ENCODE results near the gene SPSB4.

Gene SPSB4

DNA sequence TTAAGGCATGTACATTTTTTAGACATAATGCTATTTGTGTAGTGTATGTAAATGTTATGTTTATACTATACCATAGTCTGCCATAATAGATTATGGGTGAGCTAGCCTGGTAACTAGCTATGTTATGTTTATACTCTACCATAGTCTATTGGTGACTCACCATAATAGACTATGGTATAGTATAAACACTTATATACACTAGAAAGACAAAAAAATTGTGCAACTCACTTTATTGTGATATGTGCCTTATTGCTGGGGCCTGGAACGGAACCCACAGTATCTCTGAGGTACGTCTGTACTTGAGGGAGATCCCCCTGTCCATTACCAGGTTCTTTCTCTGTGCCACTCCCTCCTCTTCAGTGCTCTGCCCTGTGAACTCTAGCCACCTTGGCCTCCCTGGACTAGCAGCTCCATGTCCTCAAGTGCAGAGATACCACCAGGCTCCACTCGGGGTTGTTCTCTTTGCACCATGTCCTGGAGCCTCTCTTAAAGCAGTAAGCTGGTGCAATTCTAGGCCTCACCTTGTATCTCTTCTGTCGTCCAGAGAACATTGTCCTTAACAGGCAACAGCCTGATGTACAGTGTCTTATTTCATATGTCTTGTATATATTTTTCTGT lies 119.6 kb downstream of the SPSB4 start:
- no peak for DNase-seq

DNA sequence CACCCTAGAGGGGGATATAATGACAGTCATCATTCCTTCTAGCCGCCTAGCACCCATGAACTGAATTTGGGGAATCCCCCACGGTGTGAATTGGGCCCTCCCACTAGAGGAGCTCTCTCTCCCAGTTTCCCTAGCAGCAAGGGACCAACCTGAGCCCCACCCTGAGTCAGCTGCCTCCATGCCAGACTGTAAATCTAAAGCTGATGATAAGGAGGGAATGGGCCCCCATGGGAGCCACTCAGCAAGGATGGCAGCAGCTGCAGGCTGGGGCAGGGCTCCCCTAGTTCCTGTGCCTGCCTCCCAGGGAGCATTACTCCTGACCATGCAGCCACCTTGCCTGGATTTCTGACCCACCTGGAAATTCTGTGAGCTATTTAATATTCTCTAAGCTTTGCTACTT lies 123.5 kb downstream of the SPSB4 start:
- DNase-seq, result no peak

DNA sequence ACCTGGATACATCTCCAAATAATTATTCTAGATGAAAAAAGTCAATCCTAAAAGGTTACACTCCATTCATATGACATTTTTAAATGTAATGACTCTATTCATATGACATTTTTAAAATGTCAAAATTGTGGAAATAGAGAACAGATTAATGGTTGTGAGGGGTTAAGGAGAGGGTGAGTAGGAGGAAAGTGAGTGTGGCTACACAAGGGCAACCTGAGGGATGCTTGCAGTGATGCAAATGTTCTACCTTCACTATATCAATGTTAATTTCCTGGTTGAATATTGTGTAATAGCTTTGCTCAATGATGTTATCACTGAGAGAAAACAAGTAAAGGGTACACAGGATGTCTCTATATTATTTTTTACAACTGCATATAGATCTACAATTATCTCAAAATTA lies 125.6 kb downstream of the SPSB4 start:
- DNase-seq, result no peak

DNA sequence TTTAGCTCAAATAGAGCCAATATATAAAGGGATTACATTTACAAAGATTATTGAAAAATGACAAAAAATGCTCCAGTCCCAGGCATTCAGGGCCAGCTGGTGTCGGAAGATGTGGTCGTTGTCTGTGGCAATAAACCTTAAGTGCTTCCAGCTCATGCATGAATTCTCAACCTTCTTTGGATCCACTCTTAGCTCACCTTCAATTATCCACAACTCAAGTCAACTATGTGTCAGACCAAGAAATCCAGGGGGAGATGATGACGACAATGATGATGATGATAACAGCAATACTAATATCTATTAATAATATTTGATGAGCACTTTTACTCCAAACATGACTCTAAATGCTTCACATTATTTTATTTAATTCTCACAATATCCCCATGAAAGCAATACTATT lies 126.9 kb downstream of the SPSB4 start:
- no peak for DNase-seq

DNA sequence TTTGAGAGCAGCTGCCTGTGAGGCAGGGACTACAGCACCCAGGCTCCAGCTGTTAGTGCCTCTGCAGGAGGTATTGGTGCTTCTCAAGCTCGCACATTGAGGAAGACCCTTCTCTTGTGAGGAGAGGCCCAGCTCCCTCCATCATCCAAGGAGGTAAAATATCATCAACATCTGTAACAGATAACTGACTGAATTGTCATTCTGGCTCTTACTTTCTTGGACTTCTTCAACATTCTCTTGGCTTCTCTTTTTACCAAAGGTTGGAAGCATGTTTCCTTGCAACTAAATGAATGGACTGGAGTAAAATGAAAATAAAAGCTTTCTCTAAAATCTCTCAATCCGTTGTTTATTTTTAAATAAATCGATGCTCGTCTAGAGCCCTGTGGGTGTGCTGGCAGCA lies 127.4 kb downstream of the SPSB4 start:
- DNase-seq, result no peak

DNA sequence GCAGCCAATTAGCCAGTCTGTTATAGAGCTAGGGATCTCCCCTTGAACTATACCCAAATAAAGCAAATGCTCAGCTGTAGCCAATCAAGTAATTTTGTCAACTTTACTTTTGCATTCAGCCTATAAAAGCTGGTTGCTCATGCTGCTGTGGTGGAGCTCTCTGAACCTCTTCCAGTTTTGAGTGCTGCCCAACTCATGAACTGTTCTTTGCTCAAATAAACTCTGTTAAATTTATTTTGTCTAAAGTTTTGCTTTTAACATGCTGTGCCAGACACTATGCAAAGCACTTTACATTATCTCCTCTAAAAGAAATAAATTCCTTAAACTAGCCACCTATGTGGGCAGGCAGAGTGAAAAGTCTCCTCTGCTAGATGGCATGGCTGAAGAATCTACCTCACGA lies 128.8 kb downstream of the SPSB4 start:
- no peak for DNase-seq

DNA sequence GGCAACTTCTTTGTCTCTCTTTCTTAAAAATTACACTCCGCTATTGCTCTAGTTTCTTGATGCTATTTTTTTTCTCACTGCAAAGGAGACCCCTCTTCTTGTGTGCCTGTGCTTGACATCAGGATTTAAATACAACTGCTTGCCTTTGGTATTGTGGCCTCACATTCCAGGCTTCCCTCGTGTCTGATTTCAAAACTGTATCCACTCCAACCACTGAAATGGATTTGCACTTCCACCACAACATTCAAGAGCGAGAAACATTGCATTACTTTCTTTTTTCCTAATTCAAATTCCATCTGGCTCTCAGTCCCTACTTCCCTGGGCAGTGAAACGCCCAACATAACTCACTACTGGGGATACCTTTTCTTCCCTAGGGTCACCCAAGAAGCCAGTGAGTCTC lies 130.0 kb downstream of the SPSB4 start:
- DNase-seq, result no peak

DNA sequence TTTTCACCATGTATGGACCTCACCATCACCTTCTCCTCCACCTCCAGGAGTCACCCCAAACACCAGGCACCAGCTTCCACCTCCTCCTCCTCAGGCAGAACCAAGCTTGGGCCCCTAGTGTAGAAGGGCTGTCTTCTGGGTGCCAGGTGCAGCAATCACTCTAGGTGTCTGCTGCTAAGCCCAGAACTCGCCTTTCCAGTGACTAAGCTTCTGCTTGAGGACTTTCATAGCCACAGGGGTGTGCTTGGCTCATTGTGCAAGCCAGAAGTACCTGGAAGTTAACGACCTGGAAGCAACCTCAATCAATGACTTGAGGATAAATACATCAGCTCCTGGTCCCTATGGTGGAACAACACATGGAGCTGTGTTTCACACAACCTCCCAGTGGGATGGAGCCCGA lies 130.7 kb downstream of the SPSB4 start:
- no peak for DNase-seq

DNA sequence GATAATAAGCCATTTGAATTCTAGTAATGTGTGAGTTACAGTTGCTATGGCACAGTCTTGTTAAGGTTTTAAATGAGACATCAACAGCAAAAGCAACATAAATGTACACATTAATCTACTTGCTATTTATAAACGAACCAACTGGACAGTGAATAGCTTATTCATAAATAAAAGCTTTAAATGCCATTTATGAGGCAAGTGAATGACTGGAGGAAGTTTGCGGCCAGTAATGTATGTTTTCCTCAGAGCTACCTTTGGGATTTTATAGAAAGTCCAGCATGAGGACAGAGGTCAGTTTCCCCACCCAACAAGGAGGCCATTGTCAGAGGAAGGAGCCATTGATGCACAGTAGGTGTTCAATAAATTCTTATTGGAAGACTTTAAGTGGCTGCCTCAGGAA lies 132.5 kb downstream of the SPSB4 start:
- DNase-seq, result no peak

DNA sequence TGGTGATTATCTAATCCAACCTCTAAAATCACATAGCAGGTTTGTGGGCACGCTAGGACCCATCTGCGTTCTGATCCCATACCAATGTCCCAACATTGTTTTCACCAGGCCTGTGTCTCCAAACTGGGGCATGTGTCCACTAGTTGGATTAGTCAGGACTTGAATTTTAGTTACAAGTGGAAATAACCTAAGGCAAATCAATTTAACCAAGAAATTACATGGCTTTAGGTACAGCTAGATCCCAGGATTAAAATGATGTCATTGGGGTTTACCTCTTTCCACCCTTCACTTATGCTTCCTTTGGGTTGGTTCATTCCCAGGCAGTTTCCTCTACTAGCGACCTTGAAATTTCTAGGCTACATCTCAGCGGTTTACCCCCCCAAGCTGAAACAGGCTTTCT lies 133.3 kb downstream of the SPSB4 start:
- DNase-seq, result no peak

DNA sequence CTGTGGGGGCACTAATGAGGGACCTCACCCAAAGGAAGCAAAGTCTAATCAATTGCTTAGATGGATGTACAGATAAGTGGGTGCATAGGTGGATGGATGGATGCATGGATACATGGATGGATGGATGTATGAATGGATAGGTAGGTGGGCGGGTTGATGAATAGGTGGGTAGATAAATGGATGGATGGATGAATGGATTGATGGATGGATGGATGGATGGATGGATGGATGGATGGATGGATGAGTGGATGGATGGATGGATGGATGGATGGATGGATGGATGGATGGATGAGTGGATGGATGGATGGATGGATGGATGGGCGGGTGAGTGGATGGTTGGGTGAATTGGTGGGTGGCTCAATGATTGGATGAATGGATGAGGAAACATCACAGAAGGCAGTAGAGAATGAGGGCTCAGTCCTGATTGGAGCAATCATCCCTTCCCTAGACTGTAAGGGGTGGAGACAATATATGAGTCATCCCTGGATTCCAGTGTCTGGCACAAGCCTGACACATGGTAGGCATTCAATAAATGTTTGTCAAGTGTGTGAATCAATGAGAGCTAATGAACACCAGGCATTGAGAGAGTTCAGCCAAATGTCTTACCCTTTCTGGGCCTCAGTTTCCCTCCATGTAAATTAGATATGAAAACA lies 140.1 kb downstream of the SPSB4 start:
- DNase-seq, result no peak

DNA sequence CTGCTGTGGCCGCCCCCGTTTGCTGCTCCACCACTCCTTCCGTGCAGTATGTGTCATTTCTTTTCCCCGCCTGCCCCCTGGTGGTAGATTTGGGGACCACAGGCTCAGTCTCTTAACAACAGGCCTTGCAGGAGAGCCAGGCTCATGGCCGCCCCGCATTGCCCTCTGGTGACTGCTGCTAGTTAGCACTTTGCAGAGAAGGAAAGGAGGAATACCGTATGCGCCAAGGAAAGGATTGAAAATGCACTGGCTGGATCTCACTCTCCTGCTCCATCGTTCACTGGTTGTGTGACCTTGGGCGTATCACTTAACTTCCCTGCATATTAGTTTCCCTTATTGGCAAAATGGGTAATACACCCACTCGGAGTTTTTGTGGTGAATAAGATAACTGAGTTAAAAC lies 141.2 kb downstream of the SPSB4 start:
- peak; percentile 87 for DNase-seq

DNA sequence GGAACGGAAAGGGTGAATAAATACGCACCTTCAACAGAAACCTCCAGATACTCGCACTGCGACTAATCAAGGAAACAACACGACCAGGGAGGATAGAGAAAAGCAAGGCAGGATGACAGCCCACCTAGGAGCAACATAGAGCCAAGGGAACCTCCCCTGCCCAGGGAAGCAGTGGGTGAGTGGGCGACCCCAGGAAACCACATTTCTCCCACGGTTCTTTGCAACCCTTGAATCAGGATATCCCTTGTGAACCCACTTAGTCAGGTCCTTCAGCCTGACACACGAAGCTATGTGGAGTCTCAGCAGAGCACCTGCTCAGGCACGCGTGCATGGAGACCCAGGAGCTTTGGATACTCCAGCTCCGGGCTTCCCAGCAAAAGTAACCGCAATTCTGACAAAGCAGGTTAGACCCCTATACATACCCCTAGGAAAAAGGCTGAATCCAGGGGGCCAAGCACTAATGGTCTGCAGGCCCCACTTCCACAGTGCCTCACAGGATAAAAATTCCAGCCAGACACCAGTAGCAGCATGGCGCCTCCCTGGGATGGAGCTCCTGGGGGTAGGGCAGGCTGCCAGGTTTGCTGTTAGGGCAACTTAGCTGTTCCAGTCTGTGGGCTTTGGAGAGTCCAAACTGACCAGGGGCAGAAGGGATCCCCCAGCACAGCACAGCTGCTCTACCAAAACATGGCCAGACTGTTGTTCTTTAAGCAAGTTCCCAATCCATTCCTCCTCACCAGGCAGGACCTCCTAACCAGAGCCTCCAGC lies 142.1 kb downstream of the SPSB4 start:
- no peak for DNase-seq
